Neural cell (in vitro differentiated cells): Measurements from ENCODE around the gene ATP2C1.

Source experiments
- CTCF ChIP-seq: fragments of 450-650 bp; IDR thresholded peaks from 2 replicates; pipeline ENCODE4 v1.5.1; 2014; ENCODE audit warnings: antibody characterized with exemption, mild to moderate bottlenecking, moderate library complexity; ENCODE audit not compliant: poor library complexity, severe bottlenecking
- EP300 ChIP-seq: fragments of 450-650 bp; conservative IDR thresholded peaks from 2 replicates; pipeline ENCODE4 v1.6.1; 2014; ENCODE audit warnings: antibody characterized with exemption, mild to moderate bottlenecking, moderate library complexity; ENCODE audit not compliant: poor library complexity, severe bottlenecking
- TAF1 ChIP-seq: IDR thresholded peaks from 2 replicates; pipeline ENCODE4 v1.6.1; 2012; ENCODE audit warnings: low read depth

GRCh38 chr3:130907500-130907899, 13.6 kb downstream of the ATP2C1 start:
- TF ChIP-seq TAF1 (no peak), CTCF (no peak), EP300 (no peak)
